ENCODE data around the gene GNAI3. TPM values are rescaled to one million over a fixed set of nuclear protein-coding genes. Genes with fewer than 3 reads are reported as not detected.
A peak's percentile ranks its signal among the peaks of the same experiment; 100 is the strongest.

Gene GNAI3
- total RNA-seq, 2 donors from 2014 or later, result 3.4 to 4.6 TPM

GRCh38 chr1:109521002-109521951 is 27.1 kb upstream of the GNAI3 start:
- DNase-seq (peak; percentile 13), ATAC-seq (peak; percentile 18 to 53)
- intact Hi-C loops (cut with DNase I), result no loop called here

GRCh38 chr1:109522026-109522425 is 26.4 kb upstream of the GNAI3 start:
- intact Hi-C loops (cut with DNase I), result no loop called here
- ATAC-seq, result no peak
- DNase-seq, result no peak

- ATAC-seq, result no peak
- intact Hi-C loops (cut with DNase I), result no loop called here
Measured at GRCh38 chr1:109523706-109524105, 24.7 kb upstream of the GNAI3 start.

GRCh38 chr1:109527098-109527811 is 21.2 kb upstream of the GNAI3 start:
- ATAC-seq (no peak), DNase-seq (no peak)
- intact Hi-C loops (cut with DNase I), result no loop called here

More at GRCh38 chr1:109523706-109524105, 24.7 kb upstream of the GNAI3 start:
- DNase-seq, result no peak

GRCh38 chr1:109527846-109528695 is 20.3 kb upstream of the GNAI3 start:
- ATAC-seq, result no peak
- intact Hi-C loops (cut with DNase I), result no loop called here
- no peak for DNase-seq

GRCh38 chr1:109528712-109529111 is 19.7 kb upstream of the GNAI3 start:
- DNase-seq, result no peak
- intact Hi-C loops (cut with DNase I), result no loop called here
- no peak for ATAC-seq

GRCh38 chr1:109529881-109530456 is 18.4 kb upstream of the GNAI3 start:
- ATAC-seq (no peak), DNase-seq (no peak)
- intact Hi-C loops (cut with DNase I), result loop anchor here (2.0 to 10.0 kb wide), 4 partner anchors 31 to 265 kb away; partner anchors contain the start of gene CYB561D1 (in 1 of the 2)

GRCh38 chr1:109530457-109531087 is 17.8 kb upstream of the GNAI3 start:
- ATAC-seq, result no peak
- intact Hi-C loops (cut with DNase I), result loop anchor here (2.0 to 10.0 kb wide), 4 partner anchors 32 to 266 kb away; partner anchors contain the start of gene CYB561D1 (in 1 of the 2)
- DNase-seq, result no peak

GRCh38 chr1:109531380-109531779 is 17.0 kb upstream of the GNAI3 start:
- ATAC-seq, result no peak
- no peak for DNase-seq
- intact Hi-C loops (cut with DNase I), result loop anchor here (2.0 to 10.0 kb wide), 4 partner anchors 33 to 267 kb away; partner anchors contain the start of gene CYB561D1 (in 1 of the 2)

GRCh38 chr1:109531826-109532364 is 16.5 kb upstream of the GNAI3 start:
- intact Hi-C loops (cut with DNase I), result loop anchor here (2.0 to 10.0 kb wide), 5 partner anchors 33 to 267 kb away; partner anchors contain the start of gene CYB561D1 (in 1 of the 2)
- no peak for ATAC-seq
- no peak for DNase-seq

- ATAC-seq, result peak; percentile 75 to 86
- DNase-seq, result peak; percentile 84
- intact Hi-C loops (cut with DNase I), result loop anchor here (2.0 to 10.0 kb wide), 4 partner anchors 40 to 268 kb away; partner anchors contain the start of gene CYB561D1 (in 1 of the 2)
Measured at GRCh38 chr1:109532365-109533136, 15.9 kb upstream of the GNAI3 start.

GRCh38 chr1:109534307-109534858 is 14.0 kb upstream of the GNAI3 start:
- intact Hi-C loops (cut with DNase I), result loop anchor here (5.0 to 10.0 kb wide), 3 partner anchors 42 to 270 kb away; partner anchors contain the start of gene CYB561D1 (in 1 of the 2)
- DNase-seq, result no peak
- ATAC-seq, result no peak

GRCh38 chr1:109535481-109535880 is 12.9 kb upstream of the GNAI3 start:
- no peak for DNase-seq

GRCh38 chr1:109535971-109536491 is 12.4 kb upstream of the GNAI3 start:
- ATAC-seq (peak; percentile 25 to 73), DNase-seq (no peak)
- intact Hi-C loops (cut with DNase I), result loop anchor here in 1 of 2 donors (10.0 kb wide), 1 partner anchor 271 kb away; no protein-coding TSS in a partner anchor

More at GRCh38 chr1:109535481-109535880, 12.9 kb upstream of the GNAI3 start:
- intact Hi-C loops (cut with DNase I), result loop anchor here in 1 of 2 donors (10.0 kb wide), 1 partner anchor 271 kb away; no protein-coding TSS in a partner anchor
- no peak for ATAC-seq

- intact Hi-C loops (cut with DNase I), result loop anchor here in 1 of 2 donors (10.0 kb wide), 1 partner anchor 273 kb away; no protein-coding TSS in a partner anchor
- no peak for ATAC-seq
- DNase-seq, result no peak
Measured at GRCh38 chr1:109537450-109538178, 10.8 kb upstream of the GNAI3 start.
